K562 (cell line): Measurements from ENCODE around the gene PHKA2. TPM values are rescaled to one million over a fixed set of nuclear protein-coding genes. Genes with fewer than 3 reads are reported as not detected.

Experiments
- ATAC-seq: fragments of 200-7000 bp; cut with Tn5 transposase; 3 replicates; pipeline ENCODE4 v1.9.1; 2020; ENCODE audit warnings: moderate library complexity
- BruUV-seq: library from RNA; stranded (reverse); fragments of 400-500 nt; replicated peaks from 2 replicates; lab custom pipeline; 2021; lab: Mats Ljungman, UMichigan
- CTCF ChIA-PET: fragments of 300-600 bp; formaldehyde crosslinking; extraction: SDS; loops from one replicate; lab custom pipeline; 2021; ENCODE audit warnings: low intra/inter-chr PET ratio; lab: Yijun Ruan, JAX
- POLR2A ChIA-PET: fragments of 300-600, 350-650 bp; sonication (Branson Sonifier 250); formaldehyde crosslinking; extraction: SDS; loops from one replicate; lab custom pipeline; 2021; ENCODE audit warnings: antibody characterized with exemption, inconsistent platforms; lab: Yijun Ruan, JAX
- DNase-seq, 4 experiments: peaks; one replicate each; pipeline versions ENCODE4 v3.0.0 to v3.0.0-alpha.2; 2011 to 2018; ENCODE audit warnings: low spot score in 3 of 4, mixed read lengths in 3 of 4; ENCODE audit errors: extremely low read depth in 1 of 4
- FAIRE-seq: peaks from 2 replicates; lab custom pipeline; 2011; peaks lifted over from hg19 to GRCh38; lab: Jason Lieb, UNC
- H2AFZ ChIP-seq: 2 replicates; pipeline ENCODE4 v1.6.0; 2011; ENCODE audit warnings: low read depth, low read length, control low read depth, inconsistent platforms
- H3K27ac ChIP-seq: fragments of 200-600 bp; 3 replicates; pipeline ENCODE4 v1.8.0; 2011; ENCODE audit warnings: low read depth, mild to moderate bottlenecking, control low read depth, inconsistent platforms, low read length, moderate library complexity, mixed read lengths; ENCODE audit errors: extremely low read depth
- H3K27me3 ChIP-seq, 2 experiments: fragments of 300-600 bp in 1 of 2; 2 replicates in 1 of 2; 3 replicates in 1 of 2; pipeline versions ENCODE4 v1.6.0 to v1.8.0; 2011; ENCODE audit warnings: inconsistent platforms in 2 of 2, low read length in 2 of 2, mild to moderate bottlenecking in 1 of 2, mixed read lengths in 1 of 2, moderate library complexity in 1 of 2; ENCODE audit not compliant: control insufficient read depth in 2 of 2, insufficient read depth in 2 of 2
- H3K36me3 ChIP-seq: fragments of 300-600 bp; 3 replicates; pipeline ENCODE4 v1.8.0; 2011; ENCODE audit warnings: mild to moderate bottlenecking, low read length, inconsistent platforms; ENCODE audit not compliant: control insufficient read depth, insufficient read depth
- H3K4me1 ChIP-seq, 2 experiments: fragments of 200-600 bp in 1 of 2; replicated peaks in 1 of 2; 2 replicates in 1 of 2; 3 replicates in 1 of 2; pipeline versions ENCODE4 v1.5.1 to v1.8.0; 2011; ENCODE audit warnings: inconsistent platforms in 2 of 2, low read length in 2 of 2, mild to moderate bottlenecking in 1 of 2, mixed read lengths in 1 of 2, moderate library complexity in 1 of 2; ENCODE audit not compliant: control insufficient read depth in 2 of 2, insufficient read depth in 2 of 2
- H3K4me2 ChIP-seq: 2 replicates; pipeline ENCODE4 v1.6.1; 2011; ENCODE audit warnings: low read length, control low read depth, inconsistent platforms, mixed read lengths; ENCODE audit not compliant: insufficient read depth
- H3K4me3 ChIP-seq: fragments of 200-600 bp; sonication (generic), shearing (Covaris generic); 2 replicates; pipeline ENCODE4 v1.5.1; 2016; ENCODE audit warnings: control low read depth, inconsistent platforms
- H3K79me2 ChIP-seq: fragments of 200-600 bp; 3 replicates; pipeline ENCODE4 v1.8.0; 2011; ENCODE audit warnings: low read length, inconsistent platforms; ENCODE audit not compliant: control insufficient read depth, insufficient read depth
- H3K9ac ChIP-seq, 2 experiments: 2 replicates each; pipeline versions ENCODE4 v1.6.0 to v1.6.1; 2011; ENCODE audit warnings: low read depth in 2 of 2, low read length in 2 of 2, control low read depth in 1 of 2, inconsistent platforms in 1 of 2, mild to moderate bottlenecking in 1 of 2, mixed read lengths in 1 of 2; ENCODE audit not compliant: insufficient read depth in 1 of 2
- H3K9me1 ChIP-seq: one replicate; pipeline ENCODE4 v1.6.0; 2011; ENCODE audit warnings: inconsistent platforms, mild to moderate bottlenecking, low read length, moderate library complexity; ENCODE audit not compliant: control insufficient read depth, insufficient read depth
- H3K9me3 ChIP-seq: replicated peaks from 2 replicates; pipeline ENCODE4 v1.5.1; 2011; ENCODE audit warnings: low read depth, low read length, inconsistent platforms; ENCODE audit not compliant: control insufficient read depth, insufficient read depth
- H4K20me1 ChIP-seq: replicated peaks from 2 replicates; pipeline ENCODE4 v1.6.1; 2011; ENCODE audit warnings: low read length, inconsistent platforms, mixed read lengths; ENCODE audit not compliant: control insufficient read depth, insufficient read depth
- ARHGAP35 ChIP-seq: fragments of 450-650 bp; IDR thresholded peaks from 2 replicates; pipeline ENCODE4 v1.6.1; 2018; ENCODE audit not compliant: partially characterized antibody
- HMBOX1 ChIP-seq: sonication (generic); IDR thresholded peaks from 2 replicates; pipeline ENCODE4 v1.6.1; 2016
- MYNN ChIP-seq, 2 experiments: sonication (generic); formaldehyde crosslinking in 1 of 2; IDR thresholded peaks; 2 replicates each; pipeline versions ENCODE4 v1.5.0 to v1.6.1; 2016 to 2020; ENCODE audit warnings: antibody characterized with exemption in 1 of 2, missing genetic modification reagents in 1 of 2
- NR3C1 ChIP-seq: sonication (generic); formaldehyde crosslinking; IDR thresholded peaks from 2 replicates; pipeline ENCODE4 v1.8.1; 2022; ENCODE audit warnings: missing genetic modification reagents
- ZNF668 ChIP-seq: fragments of 250-450 bp; sonication (Bioruptor Pico); IDR thresholded peaks from 2 replicates; pipeline ENCODE4 v1.8.0; 2022; ENCODE audit warnings: mild to moderate bottlenecking, inconsistent platforms
- ZSCAN29 ChIP-seq: fragments of 450-650 bp; IDR thresholded peaks from 2 replicates; pipeline ENCODE4 v1.6.1; 2017
- WGBS: fragments of 100-300 bp; shearing (Covaris generic); methylation state at CpG from one replicate; pipeline ENCODE4 v1.1.6; 2016; ENCODE audit warnings: low coverage, mixed read lengths; ENCODE audit not compliant: insufficient coverage; ENCODE audit errors: missing lambda C conversion rate; 5-methylcytosine and 5-hydroxymethylcytosine counted together
- in situ Hi-C: fragments of 300-500 bp; cut with MboI; formaldehyde crosslinking; loops from 4 replicates; pipeline ENCODE4 v1.15.0; 2018; ENCODE audit warnings: inconsistent platforms, mixed read lengths
- intact Hi-C: fragments of 100-400 bp; cut with micrococcal nuclease; formaldehyde crosslinking; loops from 2 replicates; pipeline ENCODE4 v1.14.2; 2022
- polyA plus RNA-seq, 8 experiments: library from polyadenylated mRNA; depleted of rRNA in 4 of 8; stranded (reverse) in 5 of 8; unstranded in 3 of 8; fragments of >200 nt; fragmentation: Nextera tagmentation in 2 of 8; fragmentation: Illumina TruSeq in 1 of 8; extraction: Ambion mirVana in 2 of 8; extraction: Trizol in 1 of 8; gene quantifications; 2 replicates each; pipeline versions ENCODE4 v1.2.1 to v1.2.3, GENCODE V29; 2011 to 2014; ENCODE audit warnings: inconsistent platforms in 1 of 8, missing spikeins in 1 of 8
- total RNA-seq, 7 experiments: library from RNA; depleted of rRNA in 6 of 7; stranded (reverse); fragments of >200 nt in 6 of 7; fragmentation: Illumina TruSeq in 2 of 7; extraction: Trizol in 2 of 7; gene quantifications; 2 replicates each; pipeline versions ENCODE4 v1.2.1 to v1.2.3, GENCODE V29; 2011 to 2021; ENCODE audit warnings: low replicate concordance in 1 of 7

PHKA2 gene
- total and polyA plus RNA-seq, 9 of the 15 experiments (the other 6 are each of a cell fraction or from before 2014, with no cell fraction given) = 2.8 to 33.1 (median 20.3) TPM

- no peaks in the 10 kb centered on the region for H4K20me1 ChIP-seq
- POLR2A ChIA-PET = no interaction called here
- no peak for ATAC-seq
- intact Hi-C loops = no loop called here
- H3K4me3 ChIP-seq = no peak overlapping the region
- H3K9ac ChIP-seq = no peak overlapping the region
- DNase-seq = no peak
- no peaks in the 10 kb centered on the region for H3K9me3 ChIP-seq
- FAIRE-seq = no peak
- 86% methylated on average over 1 of the region's 1 CpG for WGBS
- H3K4me2 ChIP-seq = no peak overlapping the region
- H3K36me3 ChIP-seq = peaks cover 43% of the 10 kb centered on the region; the same call in 2 of the 3 replicates
- in situ Hi-C loops = no loop called here
- CTCF ChIA-PET = no interaction called here
- no peaks in the 10 kb centered on the region for H3K9me1 ChIP-seq
- no peak overlapping the region for H2AFZ ChIP-seq
- no peaks in the 10 kb centered on the region for H3K79me2 ChIP-seq
- TF ChIP-seq ZNF668 = no peak
- no peak for TF ChIP-seq HMBOX1
- TF ChIP-seq ZSCAN29 = no peak
- no peak for TF ChIP-seq NR3C1 (CRISPR knock-in tag)
- no peak for TF ChIP-seq MYNN (IDR thresholded peaks at IDR 0.05)
- TF ChIP-seq MYNN (CRISPR knock-in tag; IDR thresholded peaks at IDR 0.05) = no peak
- TF ChIP-seq ARHGAP35 = no peak
- no peaks in the 10 kb centered on the region for H3K27me3 ChIP-seq
- no TSS peak for BruUV-seq
- no peak overlapping the region for H3K27ac ChIP-seq
- H3K4me1 ChIP-seq = no peaks in the 10 kb centered on the region
Observed at GRCh38 chrX:18927558-18927957, 56.4 kb downstream of the PHKA2 start.
